GM19240 (cell line): Measurements from ENCODE around the gene OR10K2.
"Not testable (repeated sequence)": the region's sequence is repeated elsewhere in the genome, so short reads cannot be mapped to it uniquely, and the experiment has no call there.

Experiments
- DNase-seq: peaks from one replicate; pipeline ENCODE4 v3.0.0; 2011; ENCODE audit warnings: low spot score; ENCODE audit not compliant: insufficient read length

OR10K2 gene

GRCh38 chr1:158426137-158426536, at the start of gene OR10K2:
TSS of gene OR10K2 (minus strand) at chr1:158426237. CDS start at chr1:158420866, 5,371 bp downstream.
- DNase-seq: no peak

- DNase-seq: no peak
Measured at GRCh38 chr1:158471920-158472319, 45.9 kb upstream of the OR10K2 start, which contains the start of gene OR10R2. TSS of gene OR10R2 (plus strand) at chr1:158472220. CDS start at chr1:158472326, 106 bp downstream.

- DNase-seq: no peak
Measured at GRCh38 chr1:158461534-158461933, 35.5 kb upstream of the OR10K2 start, which contains the start of gene OR10K1. TSS of gene OR10K1 (plus strand) at chr1:158461834. CDS start at chr1:158465562, 3,728 bp downstream.

GRCh38 chr1:158458263-158458662, 32.2 kb upstream of the OR10K2 start:
- DNase-seq: no peak

GRCh38 chr1:158457246-158457645, 31.2 kb upstream of the OR10K2 start:
- DNase-seq: no peak

- no peak for DNase-seq
Measured at GRCh38 chr1:158454537-158454936, 28.5 kb upstream of the OR10K2 start.

- no peak for DNase-seq
Measured at GRCh38 chr1:158445376-158445775, 19.3 kb upstream of the OR10K2 start.

GRCh38 chr1:158434741-158435140, 8.7 kb upstream of the OR10K2 start:
- no peak for DNase-seq

- DNase-seq: not testable (repeated sequence)
Measured at GRCh38 chr1:158430163-158430562, 4.1 kb upstream of the OR10K2 start.

- DNase-seq: no peak
Measured at GRCh38 chr1:158425027-158425426, 1.0 kb downstream of the OR10K2 start.

- no peak for DNase-seq
Measured at GRCh38 chr1:158422212-158422611, 3.8 kb downstream of the OR10K2 start.

GRCh38 chr1:158417586-158417985, 8.5 kb downstream of the OR10K2 start:
- no peak for DNase-seq

- DNase-seq: no peak
Measured at GRCh38 chr1:158414651-158415345, 11.2 kb downstream of the OR10K2 start.

- no peak for DNase-seq
Measured at GRCh38 chr1:158407092-158407491, 18.9 kb downstream of the OR10K2 start.

GRCh38 chr1:158400871-158401270, 25.2 kb downstream of the OR10K2 start:
- DNase-seq: no peak

- no peak for DNase-seq
Measured at GRCh38 chr1:158398818-158399514, 27.1 kb downstream of the OR10K2 start, which contains the start of gene OR10T2. TSS of gene OR10T2 (minus strand) at chr1:158399466. CDS start at chr1:158399466, 0 bp downstream.

GRCh38 chr1:158396646-158397045, 29.4 kb downstream of the OR10K2 start:
- DNase-seq: no peak

- no peak for DNase-seq
Measured at GRCh38 chr1:158393476-158393875, 32.6 kb downstream of the OR10K2 start.

- no peak for DNase-seq
Measured at GRCh38 chr1:158391099-158391498, 34.9 kb downstream of the OR10K2 start.

GRCh38 chr1:158390331-158390730, 35.7 kb downstream of the OR10K2 start:
- DNase-seq: no peak

- DNase-seq: no peak
Measured at GRCh38 chr1:158374860-158375259, 51.2 kb downstream of the OR10K2 start.

GRCh38 chr1:158374101-158374500, 51.9 kb downstream of the OR10K2 start:
- DNase-seq: not testable (repeated sequence)
